ENCODE data around the gene SF1. TPM values are rescaled to one million over a fixed set of nuclear protein-coding genes. Genes with fewer than 3 reads are reported as not detected.

The SF1 gene
- total RNA-seq, 1 experiment from 2014 or later, result 285 TPM

GRCh38 chr11:64736654-64737053, 41.7 kb downstream of the SF1 start:
- Mint-ChIP-seq H3K27me3 (ENCODE audit: low read depth) (peaks cover 17% of the 10 kb centered on the region), H3K9me3 (no peaks in the 10 kb centered on the region), H3K36me3 (peaks cover 18% of the 10 kb centered on the region), H3K4me3 (no peak overlapping the region), H3K4me1 (peaks cover 35% of the 10 kb centered on the region), H3K27ac (no peak overlapping the region)
- CTCF ChIA-PET, result interaction anchor here (1.5 kb wide), 1 partner anchor 8 kb away, joined by 6 read pairs; the partner anchor contains the start of gene RASGRP2
- ATAC-seq (no peak), DNase-seq (ENCODE audit: low spot score) (no peak)
- TF ChIP-seq ZNF263 (CRISPR knock-in tag; IDR thresholded peaks at IDR 0.05; ENCODE audit: low read depth), result no peak
- POLR2A ChIA-PET, result no interaction called here

GRCh38 chr11:64735725-64736259, 42.5 kb downstream of the SF1 start:
- Mint-ChIP-seq H3K27me3 (ENCODE audit: low read depth) (peaks cover 11% of the 10 kb centered on the region), H3K36me3 (peaks cover 18% of the 10 kb centered on the region), H3K4me3 (no peak overlapping the region), H3K27ac (no peak overlapping the region), H3K4me1 (peaks cover 31% of the 10 kb centered on the region), H3K9me3 (no peaks in the 10 kb centered on the region)
- no peak for TF ChIP-seq TCF7 (CRISPR knock-in tag; IDR thresholded peaks at IDR 0.05; ENCODE audit: low read depth)
- no peak for TF ChIP-seq CREB1 (CRISPR knock-in tag; IDR thresholded peaks at IDR 0.05)
- TF ChIP-seq, protein P1, sequence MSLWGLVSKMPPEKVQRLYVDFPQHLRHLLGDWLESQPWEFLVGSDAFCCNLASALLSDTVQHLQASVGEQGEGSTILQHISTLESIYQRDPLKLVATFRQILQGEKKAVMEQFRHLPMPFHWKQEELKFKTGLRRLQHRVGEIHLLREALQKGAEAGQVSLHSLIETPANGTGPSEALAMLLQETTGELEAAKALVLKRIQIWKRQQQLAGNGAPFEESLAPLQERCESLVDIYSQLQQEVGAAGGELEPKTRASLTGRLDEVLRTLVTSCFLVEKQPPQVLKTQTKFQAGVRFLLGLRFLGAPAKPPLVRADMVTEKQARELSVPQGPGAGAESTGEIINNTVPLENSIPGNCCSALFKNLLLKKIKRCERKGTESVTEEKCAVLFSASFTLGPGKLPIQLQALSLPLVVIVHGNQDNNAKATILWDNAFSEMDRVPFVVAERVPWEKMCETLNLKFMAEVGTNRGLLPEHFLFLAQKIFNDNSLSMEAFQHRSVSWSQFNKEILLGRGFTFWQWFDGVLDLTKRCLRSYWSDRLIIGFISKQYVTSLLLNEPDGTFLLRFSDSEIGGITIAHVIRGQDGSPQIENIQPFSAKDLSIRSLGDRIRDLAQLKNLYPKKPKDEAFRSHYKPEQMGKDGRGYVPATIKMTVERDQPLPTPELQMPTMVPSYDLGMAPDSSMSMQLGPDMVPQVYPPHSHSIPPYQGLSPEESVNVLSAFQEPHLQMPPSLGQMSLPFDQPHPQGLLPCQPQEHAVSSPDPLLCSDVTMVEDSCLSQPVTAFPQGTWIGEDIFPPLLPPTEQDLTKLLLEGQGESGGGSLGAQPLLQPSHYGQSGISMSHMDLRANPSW (CRISPR knock-in tag; conservative IDR thresholded peaks at IDR 0.05; ENCODE audit: low read depth), result no peak
- no peak for TF ChIP-seq ZNF423 (CRISPR knock-in tag; IDR thresholded peaks at IDR 0.05)
- no peak for TF ChIP-seq ATF1 (CRISPR knock-in tag; IDR thresholded peaks at IDR 0.05)
- no peak for TF ChIP-seq ZNF317 (CRISPR knock-in tag; IDR thresholded peaks at IDR 0.05; ENCODE audit: borderline replicate concordance, low read depth)
- TF ChIP-seq, protein P2, sequence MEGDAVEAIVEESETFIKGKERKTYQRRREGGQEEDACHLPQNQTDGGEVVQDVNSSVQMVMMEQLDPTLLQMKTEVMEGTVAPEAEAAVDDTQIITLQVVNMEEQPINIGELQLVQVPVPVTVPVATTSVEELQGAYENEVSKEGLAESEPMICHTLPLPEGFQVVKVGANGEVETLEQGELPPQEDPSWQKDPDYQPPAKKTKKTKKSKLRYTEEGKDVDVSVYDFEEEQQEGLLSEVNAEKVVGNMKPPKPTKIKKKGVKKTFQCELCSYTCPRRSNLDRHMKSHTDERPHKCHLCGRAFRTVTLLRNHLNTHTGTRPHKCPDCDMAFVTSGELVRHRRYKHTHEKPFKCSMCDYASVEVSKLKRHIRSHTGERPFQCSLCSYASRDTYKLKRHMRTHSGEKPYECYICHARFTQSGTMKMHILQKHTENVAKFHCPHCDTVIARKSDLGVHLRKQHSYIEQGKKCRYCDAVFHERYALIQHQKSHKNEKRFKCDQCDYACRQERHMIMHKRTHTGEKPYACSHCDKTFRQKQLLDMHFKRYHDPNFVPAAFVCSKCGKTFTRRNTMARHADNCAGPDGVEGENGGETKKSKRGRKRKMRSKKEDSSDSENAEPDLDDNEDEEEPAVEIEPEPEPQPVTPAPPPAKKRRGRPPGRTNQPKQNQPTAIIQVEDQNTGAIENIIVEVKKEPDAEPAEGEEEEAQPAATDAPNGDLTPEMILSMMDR (IDR thresholded peaks at IDR 0.05), result no peak
- TF ChIP-seq, protein P3, sequence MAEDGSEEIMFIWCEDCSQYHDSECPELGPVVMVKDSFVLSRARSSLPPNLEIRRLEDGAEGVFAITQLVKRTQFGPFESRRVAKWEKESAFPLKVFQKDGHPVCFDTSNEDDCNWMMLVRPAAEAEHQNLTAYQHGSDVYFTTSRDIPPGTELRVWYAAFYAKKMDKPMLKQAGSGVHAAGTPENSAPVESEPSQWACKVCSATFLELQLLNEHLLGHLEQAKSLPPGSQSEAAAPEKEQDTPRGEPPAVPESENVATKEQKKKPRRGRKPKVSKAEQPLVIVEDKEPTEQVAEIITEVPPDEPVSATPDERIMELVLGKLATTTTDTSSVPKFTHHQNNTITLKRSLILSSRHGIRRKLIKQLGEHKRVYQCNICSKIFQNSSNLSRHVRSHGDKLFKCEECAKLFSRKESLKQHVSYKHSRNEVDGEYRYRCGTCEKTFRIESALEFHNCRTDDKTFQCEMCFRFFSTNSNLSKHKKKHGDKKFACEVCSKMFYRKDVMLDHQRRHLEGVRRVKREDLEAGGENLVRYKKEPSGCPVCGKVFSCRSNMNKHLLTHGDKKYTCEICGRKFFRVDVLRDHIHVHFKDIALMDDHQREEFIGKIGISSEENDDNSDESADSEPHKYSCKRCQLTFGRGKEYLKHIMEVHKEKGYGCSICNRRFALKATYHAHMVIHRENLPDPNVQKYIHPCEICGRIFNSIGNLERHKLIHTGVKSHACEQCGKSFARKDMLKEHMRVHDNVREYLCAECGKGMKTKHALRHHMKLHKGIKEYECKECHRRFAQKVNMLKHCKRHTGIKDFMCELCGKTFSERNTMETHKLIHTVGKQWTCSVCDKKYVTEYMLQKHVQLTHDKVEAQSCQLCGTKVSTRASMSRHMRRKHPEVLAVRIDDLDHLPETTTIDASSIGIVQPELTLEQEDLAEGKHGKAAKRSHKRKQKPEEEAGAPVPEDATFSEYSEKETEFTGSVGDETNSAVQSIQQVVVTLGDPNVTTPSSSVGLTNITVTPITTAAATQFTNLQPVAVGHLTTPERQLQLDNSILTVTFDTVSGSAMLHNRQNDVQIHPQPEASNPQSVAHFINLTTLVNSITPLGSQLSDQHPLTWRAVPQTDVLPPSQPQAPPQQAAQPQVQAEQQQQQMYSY (CRISPR knock-in tag; IDR thresholded peaks at IDR 0.05), result no peak
- no peak for TF ChIP-seq ZNF263 (CRISPR knock-in tag; IDR thresholded peaks at IDR 0.05; ENCODE audit: low read depth)
- no peak for TF ChIP-seq ZNF219 (CRISPR knock-in tag; IDR thresholded peaks at IDR 0.05; ENCODE audit: borderline replicate concordance)
- TF ChIP-seq, protein P4, sequence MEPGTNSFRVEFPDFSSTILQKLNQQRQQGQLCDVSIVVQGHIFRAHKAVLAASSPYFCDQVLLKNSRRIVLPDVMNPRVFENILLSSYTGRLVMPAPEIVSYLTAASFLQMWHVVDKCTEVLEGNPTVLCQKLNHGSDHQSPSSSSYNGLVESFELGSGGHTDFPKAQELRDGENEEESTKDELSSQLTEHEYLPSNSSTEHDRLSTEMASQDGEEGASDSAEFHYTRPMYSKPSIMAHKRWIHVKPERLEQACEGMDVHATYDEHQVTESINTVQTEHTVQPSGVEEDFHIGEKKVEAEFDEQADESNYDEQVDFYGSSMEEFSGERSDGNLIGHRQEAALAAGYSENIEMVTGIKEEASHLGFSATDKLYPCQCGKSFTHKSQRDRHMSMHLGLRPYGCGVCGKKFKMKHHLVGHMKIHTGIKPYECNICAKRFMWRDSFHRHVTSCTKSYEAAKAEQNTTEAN (CRISPR knock-in tag; IDR thresholded peaks at IDR 0.05), result no peak
- no peak for TF ChIP-seq FOXJ3 (CRISPR knock-in tag; IDR thresholded peaks at IDR 0.05; ENCODE audit: borderline replicate concordance)
- TF ChIP-seq ZNF121 (CRISPR knock-in tag; IDR thresholded peaks at IDR 0.05), result no peak
- no peak for TF ChIP-seq SMAD3 (CRISPR knock-in tag; IDR thresholded peaks at IDR 0.05; ENCODE audit: borderline replicate concordance)
- TF ChIP-seq NFYB (CRISPR knock-in tag; conservative IDR thresholded peaks at IDR 0.05; ENCODE audit: low read depth), result no peak
- no peak for TF ChIP-seq E2F1 (CRISPR knock-in tag; IDR thresholded peaks at IDR 0.05)
- ChIA-PET CTCF (interaction anchor here (0.8 to 1.8 kb wide), 4 partner anchors 8 to 152 kb away, joined by 3 to 6 read pairs (median 5); partner anchors contain the start of gene RASGRP2), POLR2A (no interaction called here)
- DNase-seq (ENCODE audit: low spot score) (no peak), ATAC-seq (no peak)
